GM19463 (cell line): ENCODE results near the gene TMEM86A.
"Not testable (repeated sequence)": the region's sequence is repeated elsewhere in the genome, so short reads cannot be mapped to it uniquely, and the experiment has no call there.

Experiments used
- ATAC-seq: cut with Tn5 transposase; IDR thresholded peaks from one replicate; pipeline ENCODE4 v1.9.1; 2021; ENCODE audit warnings: mild to moderate bottlenecking, moderate library complexity; ENCODE audit not compliant: unreplicated experiment

Gene TMEM86A, protein sequence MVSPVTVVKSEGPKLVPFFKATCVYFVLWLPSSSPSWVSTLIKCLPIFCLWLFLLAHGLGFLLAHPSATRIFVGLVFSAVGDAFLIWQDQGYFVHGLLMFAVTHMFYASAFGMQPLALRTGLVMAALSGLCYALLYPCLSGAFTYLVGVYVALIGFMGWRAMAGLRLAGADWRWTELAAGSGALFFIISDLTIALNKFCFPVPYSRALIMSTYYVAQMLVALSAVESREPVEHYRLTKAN

DNA sequence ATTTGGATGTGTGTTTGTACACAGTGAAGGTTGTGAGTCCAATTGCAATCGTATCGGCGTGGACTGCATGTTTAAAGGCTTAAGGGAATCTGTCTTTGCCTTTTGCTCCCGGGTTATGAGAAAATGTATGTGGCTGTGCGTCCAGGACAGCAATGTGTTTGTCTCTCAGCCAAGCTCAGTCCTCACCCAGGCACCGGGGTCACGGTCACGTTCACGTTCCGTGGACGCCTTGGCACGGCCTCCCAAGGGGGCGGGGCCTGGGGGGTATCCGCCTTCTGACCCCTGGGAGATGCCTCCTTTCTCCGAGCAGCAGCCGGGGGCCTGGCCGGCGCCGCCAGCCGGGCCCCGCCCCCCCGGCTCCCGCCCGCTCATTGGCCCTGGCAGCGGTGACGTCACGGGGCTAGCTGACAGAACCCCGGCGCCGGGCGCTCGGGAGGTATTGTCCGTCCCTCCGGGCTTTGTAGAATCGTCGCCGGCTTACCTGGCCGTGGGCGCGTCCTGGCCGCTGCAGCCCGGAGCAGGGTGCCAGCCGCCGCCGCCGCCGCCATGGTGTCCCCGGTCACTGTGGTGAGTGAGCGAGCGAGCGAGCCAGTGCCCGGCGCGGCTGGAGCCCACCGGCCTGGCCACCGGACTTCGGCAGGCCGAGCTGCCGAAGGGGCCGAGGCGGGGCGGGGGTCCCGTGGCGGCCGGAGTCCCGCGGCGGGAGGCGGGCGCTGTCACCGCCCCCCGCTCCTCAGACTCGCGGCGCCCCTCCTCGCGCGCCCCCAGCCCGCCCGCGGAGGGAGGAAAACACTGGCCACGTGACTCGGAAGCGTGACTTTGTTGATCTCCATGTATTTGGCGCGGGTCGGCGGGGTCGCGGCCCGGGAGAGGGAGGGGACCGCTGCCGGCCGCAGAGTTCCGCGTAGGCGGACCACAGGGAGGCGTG is at the start of gene TMEM86A:
Gene TMEM86A (plus strand): TSS at position 439 of the 928 bp plus-strand sequence. CDS start 108 bp downstream, at position 547.
- ATAC-seq: peak; percentile 95

DNA sequence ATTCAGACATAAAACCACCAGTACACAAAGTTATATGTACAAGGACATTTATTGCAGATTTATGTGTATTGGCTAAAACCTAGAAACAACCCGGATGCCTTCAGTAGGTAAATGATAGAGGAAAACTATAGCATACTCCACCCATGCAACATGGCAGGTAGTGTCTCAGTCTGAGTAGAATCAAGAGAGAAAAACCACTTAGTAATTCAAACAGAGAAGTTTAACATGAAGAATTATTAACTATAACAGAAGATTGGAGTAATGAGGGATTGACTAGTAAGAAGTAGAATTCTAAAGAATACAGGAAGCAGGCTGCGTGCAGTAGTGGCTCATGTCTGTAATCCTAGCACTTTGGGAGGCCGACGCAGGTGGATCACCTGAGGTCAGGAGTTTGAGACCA is 48.2 kb upstream of the TMEM86A start:
- ATAC-seq: peak; percentile 53

DNA sequence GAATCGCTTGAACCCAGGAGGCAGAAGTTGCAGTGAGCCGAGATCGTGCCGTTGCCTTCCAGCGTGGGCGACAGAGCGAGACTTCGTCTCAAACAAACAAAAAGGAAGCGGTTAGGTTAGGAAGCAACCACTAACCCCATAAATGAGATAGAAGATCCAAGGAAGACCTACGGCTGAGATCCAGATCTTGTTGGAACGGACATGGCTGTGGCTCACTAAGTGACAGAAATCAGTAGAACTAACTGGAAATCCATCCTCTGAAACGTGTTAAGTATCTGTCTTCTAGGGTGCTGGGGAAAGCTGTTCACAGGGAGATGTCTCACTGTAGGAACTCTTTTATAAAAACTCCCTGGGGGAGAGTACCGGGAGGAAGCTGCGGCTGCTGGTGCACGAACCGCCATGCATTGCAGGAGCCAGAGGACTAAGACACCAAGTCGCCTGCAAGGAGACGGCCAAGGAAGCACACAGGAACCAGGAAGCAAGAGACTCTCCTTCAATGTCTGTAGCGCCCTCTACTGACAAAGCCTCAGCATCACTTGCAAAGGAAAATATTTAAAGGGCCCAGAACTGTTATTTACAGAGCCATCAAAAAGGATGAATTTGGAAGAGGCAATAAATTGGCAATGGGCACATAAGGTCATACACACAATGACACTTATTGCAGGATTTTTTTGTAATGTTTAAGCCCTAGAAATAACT is 47.6 kb upstream of the TMEM86A start:
- ATAC-seq: peak; percentile 76

DNA sequence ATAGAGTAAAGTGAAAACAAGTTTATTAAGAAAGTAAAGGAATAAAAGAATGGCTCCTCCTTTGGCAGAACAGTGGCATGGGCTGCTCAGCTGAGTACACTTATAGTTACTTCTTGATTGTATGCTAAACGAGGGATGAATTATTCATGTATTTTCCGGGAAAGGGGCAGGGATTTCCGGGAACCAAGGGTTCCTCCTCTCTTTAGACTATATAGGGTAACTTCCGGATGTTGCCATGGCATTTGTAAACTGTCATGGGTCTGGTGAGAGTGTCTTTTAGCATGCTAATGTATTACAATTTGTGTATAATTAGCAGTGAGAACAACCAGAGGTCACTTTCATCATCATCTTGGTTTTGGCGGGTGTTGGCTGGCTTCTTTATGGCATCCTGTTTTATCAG is 40.9 kb upstream of the TMEM86A start:
- ATAC-seq: no peak

DNA sequence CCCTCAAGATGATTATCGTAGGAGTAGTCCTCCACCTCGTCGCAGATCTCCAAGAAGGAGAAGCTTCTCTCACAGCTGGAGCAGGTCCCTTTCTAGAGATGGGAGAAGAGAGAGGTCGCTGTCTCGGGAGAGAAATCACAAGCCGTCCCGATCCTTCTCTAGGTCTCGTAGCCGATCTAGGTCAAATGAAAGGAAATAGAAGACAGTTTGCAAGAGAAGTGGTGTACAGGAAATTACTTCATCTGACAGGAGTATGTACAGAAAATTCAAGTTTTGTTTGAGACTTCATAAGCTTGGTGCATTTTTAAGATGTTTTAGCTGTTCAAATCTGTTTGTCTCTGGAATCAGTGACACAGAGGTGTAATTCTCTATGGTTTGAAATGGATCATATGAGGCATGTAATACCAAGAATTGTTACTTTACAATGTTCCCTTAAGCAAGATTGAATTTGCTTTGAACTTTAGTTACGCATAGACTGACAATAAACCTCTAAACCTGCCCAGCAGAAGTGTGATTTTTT is 33.2 kb upstream of the TMEM86A start:
- not testable (repeated sequence) for ATAC-seq

DNA sequence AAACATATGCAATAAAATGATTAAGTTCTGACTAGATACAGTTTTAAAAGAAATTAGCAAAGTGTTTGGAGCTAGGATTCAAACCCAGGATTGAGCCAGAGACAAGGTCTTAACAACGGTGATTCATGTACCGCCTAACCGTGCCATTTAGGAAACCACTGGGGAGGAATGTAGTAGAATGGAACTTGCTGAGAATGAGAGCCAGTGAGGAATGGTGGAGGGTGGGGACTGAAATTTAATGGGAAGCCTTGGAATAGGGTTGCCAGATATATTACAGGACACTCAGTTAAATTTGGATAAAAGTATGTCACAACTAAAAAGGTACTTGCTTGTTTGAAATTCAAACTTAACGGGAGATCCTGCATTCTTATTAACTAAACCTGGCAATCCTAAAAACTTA is 30.4 kb upstream of the TMEM86A start:
- no peak for ATAC-seq

DNA sequence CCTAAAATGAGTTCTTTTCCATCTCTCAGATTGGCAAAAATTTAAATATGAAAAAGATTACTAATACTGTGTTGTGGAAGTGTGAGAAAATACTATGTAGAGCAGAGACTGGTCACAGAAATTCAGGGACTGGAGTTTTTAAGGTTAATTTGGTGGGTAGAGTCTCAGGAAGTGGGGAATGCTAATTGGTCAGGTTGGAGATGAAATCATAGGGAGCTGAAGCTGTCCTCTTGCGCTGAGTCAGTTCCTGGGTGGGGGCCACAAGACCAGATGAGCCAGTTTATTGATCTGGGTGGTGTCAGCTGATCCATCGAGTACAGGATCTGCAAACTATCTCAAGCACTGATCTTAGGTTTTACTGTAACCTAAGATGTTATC is 29.4 kb upstream of the TMEM86A start:
- ATAC-seq: no peak

DNA sequence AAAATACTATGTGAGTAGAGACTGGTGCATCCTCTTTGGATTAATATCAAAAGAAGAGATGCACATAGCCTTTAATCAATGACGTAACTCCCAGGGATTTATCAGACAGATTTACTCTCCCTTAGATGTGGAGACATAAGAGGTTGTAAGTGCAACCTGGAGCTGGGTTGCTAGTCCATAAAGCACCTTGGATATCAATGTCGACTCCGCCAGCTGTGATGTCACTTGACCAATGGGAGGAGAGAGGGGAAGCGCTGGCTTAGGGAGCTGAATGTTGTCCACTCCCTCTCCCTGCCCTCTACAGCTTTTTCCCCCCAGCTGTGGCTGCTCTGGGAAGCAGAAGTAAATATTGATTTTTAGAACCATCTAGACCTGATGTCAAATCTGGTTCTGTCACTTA is 28.9 kb upstream of the TMEM86A start:
- no peak for ATAC-seq

DNA sequence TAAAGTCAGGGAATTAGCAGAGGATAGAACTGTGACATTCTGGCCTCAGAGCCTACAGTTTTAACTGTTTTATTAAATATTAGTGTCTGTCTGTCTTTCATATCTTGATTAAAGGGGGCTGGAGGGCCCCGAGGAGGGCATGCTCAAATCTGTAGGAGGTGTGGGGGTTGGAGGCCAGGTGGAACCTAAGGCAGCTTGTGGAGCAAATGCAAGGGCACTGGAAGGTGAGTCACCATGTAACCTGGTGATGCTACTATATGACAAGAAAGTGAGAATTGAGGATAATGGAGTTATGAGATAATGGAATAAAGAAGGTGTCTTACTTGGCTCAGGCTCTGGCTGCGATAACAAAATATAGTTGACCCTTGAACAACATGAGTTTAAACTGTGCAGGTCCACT is 27.3 kb upstream of the TMEM86A start:
- no peak for ATAC-seq

DNA sequence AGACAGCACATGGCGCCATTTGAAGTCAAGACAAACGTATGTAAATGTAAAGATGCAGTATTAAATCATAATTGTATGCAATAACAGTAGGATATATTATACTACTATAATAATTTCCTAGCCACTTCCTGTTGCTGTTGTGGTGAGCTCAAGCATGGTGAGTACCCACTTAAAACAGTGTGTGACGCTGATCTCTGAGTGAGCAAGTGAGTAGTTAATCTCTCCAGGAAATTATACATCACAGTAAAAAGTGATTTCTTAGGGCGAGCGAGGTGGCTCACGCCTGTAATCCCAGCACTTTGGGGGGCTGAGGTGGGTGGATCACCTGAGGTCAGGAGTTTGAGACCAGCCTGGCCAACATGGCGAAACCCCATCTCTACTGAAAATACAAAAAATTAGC is 26.4 kb upstream of the TMEM86A start:
- ATAC-seq: not testable (repeated sequence)

DNA sequence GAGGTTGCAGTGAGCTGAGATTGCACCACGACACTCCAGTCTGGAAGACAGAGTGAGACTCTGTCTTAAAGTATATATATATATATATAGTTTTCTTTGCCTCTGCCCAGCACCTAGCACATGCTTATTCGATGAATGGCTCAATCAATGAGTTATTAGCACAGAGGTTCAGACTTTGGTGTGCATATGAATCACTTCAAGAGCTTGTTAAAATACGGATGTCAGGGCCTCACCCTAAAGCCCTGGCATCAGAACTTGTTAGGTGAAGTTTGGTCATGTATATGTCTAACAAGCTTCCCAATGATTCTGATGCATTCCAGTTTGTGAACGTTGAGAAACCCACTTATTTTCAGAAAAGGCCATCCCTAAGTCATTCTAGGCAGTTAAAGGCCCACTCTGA is 21.8 kb upstream of the TMEM86A start:
- no peak for ATAC-seq

DNA sequence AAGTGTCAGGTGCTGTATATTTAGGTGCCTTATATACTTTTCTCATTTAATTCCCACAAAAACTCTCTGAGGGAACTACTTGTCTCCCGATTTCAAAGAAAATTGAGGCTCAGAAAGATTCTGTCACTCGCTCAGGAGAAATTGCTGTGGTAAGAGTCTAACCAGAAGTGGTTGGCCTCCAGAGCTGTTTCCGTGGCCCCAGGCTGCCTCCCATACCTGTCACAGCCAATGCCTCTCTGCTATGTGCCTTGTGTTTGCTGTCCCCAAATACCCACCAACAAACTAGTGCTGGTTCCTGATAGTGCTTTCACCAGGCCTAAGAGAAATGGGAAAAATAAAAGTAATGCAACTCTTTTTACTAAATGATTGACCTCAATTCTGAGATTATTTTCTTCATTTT is 21.0 kb upstream of the TMEM86A start:
- ATAC-seq: no peak

DNA sequence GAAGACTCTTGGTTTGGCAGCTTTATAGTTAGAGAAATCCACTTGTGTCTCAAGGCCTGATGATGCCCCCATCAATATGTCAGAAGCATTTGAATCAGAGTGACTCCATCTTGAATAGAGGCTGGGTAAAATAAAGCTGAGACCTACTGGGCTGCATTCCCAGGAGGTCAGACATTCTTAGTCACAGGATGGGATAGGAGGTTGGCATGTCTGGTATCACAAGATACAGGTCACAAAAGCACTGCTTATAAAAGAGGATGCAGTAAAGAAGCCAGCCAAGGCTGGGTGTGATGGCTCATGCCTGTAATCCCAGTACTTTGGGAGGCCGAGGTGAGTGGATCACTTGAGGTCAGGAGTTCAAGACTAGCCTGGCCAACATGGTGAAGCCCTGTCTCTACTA is 16.6 kb upstream of the TMEM86A start:
- ATAC-seq: not testable (repeated sequence)

DNA sequence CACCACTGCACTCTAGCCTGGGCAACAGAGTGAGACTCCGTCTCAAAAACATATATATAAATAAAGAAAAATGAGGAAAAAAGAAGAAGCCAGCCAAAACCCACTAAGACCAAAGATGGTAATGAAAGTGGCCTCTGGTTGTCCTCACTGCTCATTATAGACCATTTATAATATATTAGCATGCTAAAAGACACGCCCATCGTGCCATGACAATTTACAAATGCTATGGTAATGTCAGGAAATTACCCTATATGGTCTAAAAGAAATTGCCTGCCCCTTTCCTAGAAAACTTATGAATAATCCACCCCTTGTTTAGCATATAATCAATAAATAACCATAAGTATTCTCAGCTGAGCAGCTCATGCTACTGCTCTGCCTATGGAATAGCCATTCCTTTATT is 16.1 kb upstream of the TMEM86A start:
- no peak for ATAC-seq

DNA sequence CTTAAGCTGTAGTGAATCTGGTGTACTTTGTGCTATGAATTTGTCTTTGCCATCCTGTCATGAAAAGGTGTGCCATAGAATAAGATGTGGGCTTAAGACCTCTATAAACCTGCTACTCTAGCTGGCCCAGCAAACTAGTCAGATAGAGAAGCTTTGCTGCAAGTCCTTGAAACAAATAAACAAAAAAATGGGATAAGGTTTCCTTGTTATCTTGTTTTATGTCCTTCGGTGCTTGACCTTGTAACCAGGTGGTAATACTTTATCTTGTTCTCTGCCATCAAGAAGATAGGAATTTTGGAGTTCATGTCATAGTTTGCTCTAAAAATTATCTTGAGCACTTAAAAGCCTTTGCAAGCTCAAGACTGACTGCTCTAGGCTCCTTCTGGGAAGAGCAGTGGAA is 14.3 kb upstream of the TMEM86A start:
- no peak for ATAC-seq

DNA sequence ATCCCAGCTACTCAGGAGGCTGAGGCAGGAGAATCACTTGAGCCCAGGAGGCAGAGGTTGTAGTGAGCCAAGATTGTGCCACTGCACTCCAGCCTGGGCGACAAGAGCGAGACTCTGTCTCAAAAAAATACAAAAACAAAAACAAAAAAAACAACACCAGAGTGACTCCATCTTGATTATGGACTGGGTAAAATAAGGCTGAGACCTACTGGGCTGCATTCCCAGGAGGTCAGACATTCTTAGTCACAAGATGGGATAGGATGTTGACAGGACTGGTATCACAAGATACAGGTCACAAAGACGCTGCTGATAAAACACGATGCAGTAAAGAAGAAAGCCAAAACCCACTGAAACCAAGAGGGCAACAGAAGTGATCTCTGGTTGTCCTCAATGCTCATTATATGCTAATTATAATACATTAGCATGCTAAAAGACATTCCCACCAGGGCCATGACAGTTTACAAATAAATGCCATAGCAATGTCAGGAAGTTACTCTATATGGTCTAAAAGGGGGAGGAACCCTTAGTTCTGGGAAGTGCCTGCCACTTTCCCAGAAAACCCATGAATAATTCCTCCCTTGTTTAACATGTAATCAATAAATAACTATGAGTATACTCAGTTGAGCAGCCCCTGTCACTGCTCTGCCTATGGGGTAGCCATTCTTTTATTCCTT is 7.0 kb upstream of the TMEM86A start:
- not testable (repeated sequence) for ATAC-seq

DNA sequence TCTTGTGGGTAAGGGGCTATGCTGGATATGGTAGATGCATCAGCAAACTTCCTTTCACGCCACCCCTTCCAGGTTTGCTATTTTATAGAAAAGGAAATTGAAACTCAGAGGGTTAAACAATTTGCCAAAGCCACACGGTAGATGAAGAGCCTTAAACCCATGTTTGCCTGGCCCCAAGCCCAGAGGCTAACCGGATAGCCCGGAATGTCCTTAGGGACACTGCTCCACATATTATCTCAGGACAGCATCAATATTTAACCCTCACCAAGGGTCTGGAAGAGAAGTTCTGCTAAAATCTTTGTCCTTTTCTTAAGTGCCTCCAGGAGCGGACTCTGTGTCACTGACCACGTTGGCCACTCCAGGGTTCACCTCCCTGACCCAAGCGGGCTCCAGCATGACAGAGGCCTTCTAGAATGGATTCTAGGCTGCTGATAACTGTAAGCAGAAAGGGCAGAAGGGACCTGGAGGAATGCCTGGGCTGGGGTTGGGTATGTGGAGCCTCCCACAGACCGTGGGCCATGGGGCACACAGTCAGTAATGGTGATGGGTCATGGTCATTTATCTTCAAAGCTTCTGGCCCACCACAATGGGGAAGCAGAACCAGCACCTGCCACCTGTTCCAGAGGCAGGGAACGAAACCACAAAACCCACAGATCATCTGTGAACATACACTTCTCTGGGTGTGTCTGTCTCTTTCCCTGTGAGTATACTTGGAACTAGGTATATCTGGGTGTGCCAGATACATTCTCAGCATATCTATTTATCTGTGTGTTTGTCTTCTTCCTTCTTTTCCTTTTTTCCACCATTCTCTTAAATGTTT is 5.4 kb upstream of the TMEM86A start:
- no peak for ATAC-seq

DNA sequence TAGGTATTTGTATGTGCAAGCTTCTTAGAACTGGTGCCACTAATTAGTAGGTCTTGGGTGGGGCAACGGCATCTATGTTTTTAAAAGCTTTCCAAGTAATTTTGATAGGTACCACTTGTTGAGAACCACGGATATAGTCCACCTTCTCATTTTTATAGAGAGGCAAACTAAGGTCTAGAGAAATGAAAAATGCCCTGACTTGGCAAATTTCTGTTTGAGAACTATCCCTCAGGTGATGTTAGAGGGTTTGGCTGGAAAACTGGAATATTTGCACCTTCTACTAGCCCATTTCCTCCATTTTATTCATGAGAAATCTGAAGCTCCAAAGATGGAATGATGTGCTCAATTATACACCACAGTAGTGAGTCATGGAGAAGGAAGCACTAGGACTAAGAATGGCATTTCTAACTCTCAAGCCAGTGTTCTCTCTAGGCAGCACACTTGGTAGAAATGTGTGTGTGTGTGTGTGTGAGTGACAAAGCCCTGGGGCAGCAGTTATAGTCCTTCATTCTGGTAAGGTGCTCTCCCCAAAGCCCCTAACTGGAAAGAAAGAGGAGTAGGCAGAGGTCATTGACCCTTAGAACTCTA is 1.8 kb upstream of the TMEM86A start:
- ATAC-seq: no peak

DNA sequence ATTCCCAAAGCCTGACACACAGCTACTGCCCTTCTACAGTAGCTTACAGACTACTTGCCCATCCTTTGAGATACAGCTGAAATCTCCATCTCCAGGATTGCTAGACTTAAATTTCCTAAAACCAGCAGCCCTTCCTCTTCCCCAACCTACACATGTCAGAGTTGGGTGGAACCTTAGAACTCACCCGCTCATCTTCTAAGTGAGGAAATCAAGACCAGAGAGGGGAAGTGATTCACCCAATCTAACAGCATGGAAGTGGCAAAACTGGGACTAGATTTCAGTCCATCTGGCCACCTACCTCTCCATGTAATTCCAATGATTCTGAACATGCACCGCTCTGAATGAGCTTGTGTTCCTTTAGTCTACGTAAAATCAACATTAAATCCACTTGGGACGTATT is 1.0 kb upstream of the TMEM86A start:
- no peak for ATAC-seq

DNA sequence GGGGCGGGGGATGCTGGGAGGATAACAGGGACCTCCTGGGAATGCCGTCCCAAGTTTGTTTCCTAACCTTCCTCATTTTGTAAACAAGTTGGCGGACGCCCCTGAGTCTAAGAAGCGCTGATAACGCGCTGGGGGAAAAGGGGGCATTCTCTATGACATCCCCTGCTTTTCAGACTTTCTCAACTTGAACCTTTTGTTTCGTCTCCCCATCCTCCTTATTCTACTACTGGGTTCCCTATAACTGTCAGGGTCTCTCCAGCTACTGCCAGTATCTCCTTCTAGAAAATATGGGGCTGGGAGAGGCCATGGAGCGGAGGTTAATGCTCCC is 654 bp downstream of the TMEM86A start:
- ATAC-seq: no peak
